ENCODE measurements around the gene PCSK6.
A peak's percentile ranks its signal among the peaks of the same experiment; 100 is the strongest.

PCSK6 gene

GRCh38 chr15:101498717-101499480 lies 9.4 kb upstream of the PCSK6 start:
- no peak for DNase-seq

GRCh38 chr15:101498076-101498716 lies 8.7 kb upstream of the PCSK6 start:
- DNase-seq = no peak

DNA sequence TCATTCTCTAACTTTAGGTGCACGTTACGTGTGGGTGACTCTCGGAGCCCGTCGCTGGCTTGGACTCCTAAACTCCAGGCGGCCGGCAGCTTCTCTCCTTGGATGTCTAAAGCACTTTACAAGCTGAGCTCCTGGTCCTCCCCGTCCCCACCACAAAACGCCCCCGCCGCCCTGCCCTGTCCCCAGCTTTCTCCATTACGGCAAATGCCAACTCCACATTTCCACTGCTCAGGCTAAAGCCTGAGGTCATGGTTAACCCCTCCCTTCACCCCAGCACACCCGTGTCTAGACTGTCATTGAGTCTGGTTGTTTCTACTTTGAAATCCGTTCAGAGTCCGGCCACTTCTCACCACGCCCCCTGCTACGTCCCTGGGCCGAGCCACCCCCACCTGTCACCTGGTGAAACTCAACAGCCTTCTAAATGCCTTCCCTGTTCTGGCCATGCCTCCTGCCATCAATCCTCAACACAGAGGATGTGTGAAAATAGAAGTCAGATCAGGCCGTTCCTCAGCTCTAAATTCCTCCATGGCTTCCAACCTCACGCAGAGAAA lies 8.1 kb upstream of the PCSK6 start:
- DNase-seq = no peak

GRCh38 chr15:101497017-101497416 lies 7.5 kb upstream of the PCSK6 start:
- DNase-seq = no peak

GRCh38 chr15:101496198-101496986 lies 6.9 kb upstream of the PCSK6 start:
- DNase-seq = no peak

- no peak for DNase-seq
These were observed 6.1 kb upstream of the PCSK6 start for GRCh38 chr15:101495334-101496197.

DNA sequence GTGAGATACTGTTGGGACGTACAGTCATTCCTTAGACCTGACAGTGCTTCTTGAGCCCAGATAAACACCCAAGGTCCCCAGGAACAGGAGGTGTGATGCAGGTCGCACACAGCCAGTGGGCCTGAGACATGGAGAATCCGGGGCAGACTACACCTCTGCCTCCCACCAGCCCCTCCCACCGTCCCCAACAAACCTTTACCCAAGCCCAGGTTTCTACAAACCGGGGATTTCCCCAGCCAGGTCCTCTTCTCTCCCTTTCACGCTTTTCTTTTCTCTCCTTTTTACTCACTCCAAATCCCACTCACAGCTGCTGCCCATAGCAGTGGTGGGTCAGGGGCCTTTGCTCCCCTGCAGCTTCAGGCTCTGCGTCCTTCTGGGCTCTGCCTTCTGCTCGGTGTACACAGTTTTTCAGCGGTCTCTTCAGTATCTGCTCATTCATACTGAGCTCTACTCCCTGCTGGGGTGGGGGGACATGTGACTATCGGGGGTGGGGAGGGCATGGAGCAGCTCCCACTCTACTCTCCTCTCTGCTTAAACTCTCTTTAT lies 4.8 kb upstream of the PCSK6 start:
- DNase-seq = no peak

GRCh38 chr15:101492766-101493692 lies 3.5 kb upstream of the PCSK6 start:
- no peak for DNase-seq

- DNase-seq = no peak
These were observed 2.5 kb upstream of the PCSK6 start for GRCh38 chr15:101491734-101492640.

DNA sequence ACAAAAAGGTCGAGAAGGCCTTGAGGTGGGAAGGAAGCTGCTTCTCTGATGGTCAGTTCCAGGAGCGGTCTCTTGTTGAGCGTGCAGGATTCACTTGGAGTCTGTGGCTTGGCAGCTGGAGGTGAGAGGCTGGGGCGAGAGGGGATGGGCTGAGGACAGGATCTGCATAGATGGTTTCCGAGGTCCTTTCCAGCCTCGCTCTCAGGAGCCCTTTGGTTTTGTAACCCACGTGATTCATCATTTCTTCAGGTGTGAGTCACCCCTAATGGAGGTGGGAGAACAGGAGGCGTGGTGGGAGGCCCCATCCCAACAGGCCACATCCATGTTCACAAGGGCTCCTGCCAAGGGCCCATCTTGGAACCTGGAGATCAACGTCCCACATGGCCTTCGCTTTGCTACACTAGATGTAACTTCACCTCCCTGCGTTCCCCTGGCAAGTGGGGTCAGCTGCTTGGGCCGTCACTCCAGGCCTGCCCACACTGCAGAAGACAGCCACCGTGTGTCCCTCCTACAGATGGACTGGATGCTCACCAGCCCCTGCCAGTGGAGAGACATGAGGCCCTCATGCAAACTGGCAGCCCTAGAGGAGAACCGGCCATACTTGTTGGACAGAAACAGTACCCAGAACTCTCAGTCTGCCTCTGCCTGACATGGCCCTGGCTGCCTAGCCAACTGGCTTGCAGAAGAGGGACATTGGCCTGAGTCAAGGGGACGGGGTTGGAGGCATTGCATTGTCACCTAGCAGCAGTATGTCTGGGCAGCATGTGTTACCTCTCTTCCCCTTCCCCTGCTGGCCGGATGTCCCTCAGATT lies 1.6 kb upstream of the PCSK6 start:
- no peak for DNase-seq

GRCh38 chr15:101490408-101490891 lies 943 bp upstream of the PCSK6 start:
- DNase-seq = no peak

DNA sequence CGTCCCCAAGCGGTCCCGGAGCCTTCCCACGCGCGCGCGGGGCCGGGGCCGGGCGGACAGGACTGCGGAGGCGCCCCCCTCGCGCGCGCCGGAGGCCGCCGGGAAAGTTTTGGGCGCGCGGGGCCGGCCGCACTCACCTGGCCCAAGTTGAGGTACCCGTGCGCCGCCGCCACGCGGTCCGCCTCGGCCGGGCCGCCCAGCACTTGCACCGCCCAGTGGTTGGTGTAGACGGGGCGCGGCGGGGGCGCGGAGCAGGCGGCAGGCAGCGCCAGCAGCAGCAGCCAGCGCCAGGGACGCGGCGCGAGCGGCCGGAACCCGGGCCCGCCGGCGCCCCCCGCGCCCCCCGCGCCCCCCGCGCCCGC lies 289 bp downstream of the PCSK6 start:
- DNase-seq = peak; percentile 13

DNA sequence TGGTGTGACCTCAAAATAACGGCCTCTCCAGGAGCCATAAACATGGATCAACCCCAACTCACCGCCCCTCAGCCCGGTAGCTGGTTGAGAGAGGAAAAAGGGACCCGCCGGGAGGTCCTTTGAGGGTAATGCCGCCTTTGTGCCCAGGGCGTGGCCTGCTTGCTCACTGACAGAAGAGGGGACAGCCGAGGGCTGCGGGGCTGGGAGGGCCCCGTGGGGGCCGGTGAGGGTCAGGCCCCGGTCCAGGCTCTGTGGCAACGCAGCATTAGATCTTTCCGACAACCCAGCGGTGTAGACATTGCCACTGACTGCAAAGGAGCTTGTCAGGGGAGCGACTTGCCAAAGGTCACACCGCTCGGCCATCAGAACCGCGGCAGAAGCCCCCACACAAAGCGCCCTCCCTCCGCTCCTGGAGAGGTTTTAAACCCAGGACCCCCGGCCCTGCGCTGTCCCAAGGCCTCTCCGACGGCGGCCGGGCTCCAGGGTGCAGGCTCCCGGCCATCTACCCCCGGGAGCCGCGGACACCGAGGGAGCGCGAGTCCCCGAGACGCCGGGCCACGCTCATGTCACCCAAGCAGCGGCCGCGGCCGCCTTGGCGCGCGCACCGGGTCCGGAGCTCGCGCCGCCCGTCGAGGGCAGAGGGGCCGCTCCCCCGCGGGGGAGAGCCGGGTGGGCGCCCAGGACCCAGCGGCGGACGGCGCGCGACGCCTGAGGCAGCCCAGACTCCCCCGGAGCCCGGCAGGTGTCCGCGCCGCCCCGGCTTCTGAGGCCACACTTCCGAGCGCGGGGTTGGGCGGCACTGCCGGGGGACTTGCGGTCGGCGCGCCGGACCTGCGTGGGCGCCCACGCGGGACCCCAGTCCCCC lies 975 bp downstream of the PCSK6 start:
- no peak for DNase-seq

DNA sequence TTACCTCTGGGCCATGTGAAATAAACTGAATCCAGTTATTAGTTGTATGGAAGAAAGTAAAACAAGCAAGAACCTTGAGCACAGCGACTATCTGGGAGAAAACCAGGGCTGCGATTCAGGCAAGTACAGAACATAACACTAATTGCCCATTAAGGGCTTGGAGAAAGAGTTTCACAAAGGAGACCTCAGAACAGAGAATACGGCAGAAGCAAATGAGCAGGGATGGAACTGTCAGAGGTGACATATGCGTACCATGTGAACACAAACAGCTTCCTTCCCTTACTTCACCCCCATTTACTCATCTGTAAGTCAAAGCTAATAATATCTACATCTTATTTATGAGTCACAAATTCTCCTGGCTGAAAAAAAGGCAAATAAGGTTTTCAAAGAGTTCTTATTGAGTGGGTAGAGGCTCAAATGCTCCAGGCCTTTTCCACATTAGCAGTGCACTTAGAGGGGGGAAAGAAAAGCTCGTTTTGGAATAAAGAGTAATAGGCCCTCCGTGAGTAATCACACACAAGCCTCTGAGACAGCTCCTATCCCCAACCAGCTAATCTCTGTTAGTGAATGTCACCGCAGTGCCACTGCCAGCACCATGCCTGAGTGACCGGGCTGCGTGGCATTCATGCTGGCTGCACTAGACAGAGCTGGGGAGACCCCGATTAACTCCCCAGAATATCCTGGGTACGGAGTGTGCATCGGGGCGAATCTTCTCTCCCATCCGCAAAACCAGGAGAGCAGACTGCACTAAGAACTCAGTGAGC lies 2.6 kb downstream of the PCSK6 start:
- no peak for DNase-seq

DNA sequence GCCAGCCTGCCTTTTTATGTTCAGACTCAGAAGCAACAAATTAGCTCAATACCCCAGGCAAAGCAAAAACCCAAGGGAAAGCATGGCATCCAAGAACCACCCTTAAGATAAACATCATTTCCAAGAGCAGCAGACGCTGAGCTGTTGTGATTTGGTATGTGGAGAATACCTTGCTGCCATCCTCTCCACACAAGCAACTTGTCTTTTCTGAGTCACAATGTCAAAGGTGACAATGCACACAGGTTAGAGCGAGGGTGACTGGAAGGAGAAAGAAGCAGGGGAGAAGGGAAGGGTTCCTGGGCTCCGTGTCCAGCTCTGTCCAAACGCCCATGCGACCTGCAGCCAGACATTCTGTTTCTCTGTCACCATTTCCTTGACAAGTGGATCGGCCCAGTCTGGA lies 6.0 kb downstream of the PCSK6 start:
- DNase-seq = no peak

- DNase-seq = no peak
These were observed 6.8 kb downstream of the PCSK6 start for GRCh38 chr15:101482526-101483371.

Data from stimulated activated CD4-positive, alpha-beta T cell treated with anti-CD3 and anti-CD28 coated beads, Interleukin-12 subunit alpha, Interleukin-12 subunit beta, amount 100 ng/mL, for 4 hours (primary cell).